ENCODE measurements around the gene LOXL1. TPM values are rescaled to one million over a fixed set of nuclear protein-coding genes. Genes with fewer than 3 reads are reported as not detected.
A peak's percentile ranks its signal among the peaks of the same experiment; 100 is the strongest.

The LOXL1 gene
- total RNA-seq, 1 donor from 2014 or later: 163 TPM

DNA sequence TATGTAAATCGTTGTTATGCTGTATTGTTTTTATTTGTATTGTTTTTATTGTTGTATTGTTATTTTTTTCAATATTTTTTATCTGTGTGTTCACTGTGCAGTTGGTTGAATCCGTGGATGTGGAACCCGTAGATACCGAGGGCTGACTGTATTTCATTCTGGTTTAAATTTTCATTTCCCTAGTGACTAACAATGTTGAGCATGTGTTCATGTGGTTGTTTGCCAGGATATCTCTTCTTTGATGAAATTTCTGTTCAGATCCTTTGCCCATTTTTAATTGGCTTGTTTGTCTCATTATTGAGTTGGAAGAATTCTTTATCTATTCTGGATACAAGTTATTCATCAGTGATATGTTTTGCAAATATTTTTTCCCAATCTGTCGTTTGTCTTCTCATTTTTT is 36.2 kb downstream of the LOXL1 start:
- no peaks in the 10 kb centered on the region for H3K9me3 Mint-ChIP-seq (ENCODE audit: unreplicated experiment)
- peaks cover 25% of the 10 kb centered on the region for H3K4me1 Mint-ChIP-seq (ENCODE audit: low read depth, unreplicated experiment)
- peak overlapping the region; percentile 30 for H3K27ac Mint-ChIP-seq (ENCODE audit: unreplicated experiment)
- peaks cover 2% of the 10 kb centered on the region for H3K27me3 Mint-ChIP-seq (ENCODE audit: unreplicated experiment)
- DNase-seq: no peak
- TF ChIP-seq, protein P1, sequence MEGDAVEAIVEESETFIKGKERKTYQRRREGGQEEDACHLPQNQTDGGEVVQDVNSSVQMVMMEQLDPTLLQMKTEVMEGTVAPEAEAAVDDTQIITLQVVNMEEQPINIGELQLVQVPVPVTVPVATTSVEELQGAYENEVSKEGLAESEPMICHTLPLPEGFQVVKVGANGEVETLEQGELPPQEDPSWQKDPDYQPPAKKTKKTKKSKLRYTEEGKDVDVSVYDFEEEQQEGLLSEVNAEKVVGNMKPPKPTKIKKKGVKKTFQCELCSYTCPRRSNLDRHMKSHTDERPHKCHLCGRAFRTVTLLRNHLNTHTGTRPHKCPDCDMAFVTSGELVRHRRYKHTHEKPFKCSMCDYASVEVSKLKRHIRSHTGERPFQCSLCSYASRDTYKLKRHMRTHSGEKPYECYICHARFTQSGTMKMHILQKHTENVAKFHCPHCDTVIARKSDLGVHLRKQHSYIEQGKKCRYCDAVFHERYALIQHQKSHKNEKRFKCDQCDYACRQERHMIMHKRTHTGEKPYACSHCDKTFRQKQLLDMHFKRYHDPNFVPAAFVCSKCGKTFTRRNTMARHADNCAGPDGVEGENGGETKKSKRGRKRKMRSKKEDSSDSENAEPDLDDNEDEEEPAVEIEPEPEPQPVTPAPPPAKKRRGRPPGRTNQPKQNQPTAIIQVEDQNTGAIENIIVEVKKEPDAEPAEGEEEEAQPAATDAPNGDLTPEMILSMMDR (IDR thresholded peaks at IDR 0.05; ENCODE audit: partially characterized antibody, unreplicated experiment): no peak
- H3K4me3 Mint-ChIP-seq (ENCODE audit: unreplicated experiment): no peak overlapping the region
- H3K36me3 Mint-ChIP-seq (ENCODE audit: unreplicated experiment): no peaks in the 10 kb centered on the region

DNA sequence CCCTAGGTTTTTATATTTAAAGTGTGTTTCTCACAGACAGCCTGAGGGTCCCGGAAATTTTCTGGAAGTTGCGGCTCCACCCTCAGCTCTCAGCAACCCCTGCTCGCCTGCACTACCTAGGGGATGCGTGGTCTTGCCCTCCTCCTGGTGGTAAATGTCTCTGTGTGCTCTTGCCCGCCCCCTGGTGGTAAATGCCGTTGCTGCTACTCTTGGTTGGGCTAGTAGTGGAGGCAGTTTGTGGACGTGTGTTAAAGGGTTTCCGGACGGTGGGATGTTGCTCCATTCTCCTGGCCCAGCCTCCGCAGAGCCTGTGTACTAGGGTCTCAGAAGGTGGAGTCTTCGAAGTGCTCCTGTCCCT is 38.5 kb downstream of the LOXL1 start:
- Mint-ChIP-seq H3K36me3 (ENCODE audit: unreplicated experiment) (no peaks in the 10 kb centered on the region), H3K27ac (ENCODE audit: unreplicated experiment) (peak overlapping the region; percentile 89), H3K9me3 (ENCODE audit: unreplicated experiment) (no peaks in the 10 kb centered on the region), H3K4me1 (ENCODE audit: low read depth, unreplicated experiment) (peaks cover 25% of the 10 kb centered on the region), H3K27me3 (ENCODE audit: unreplicated experiment) (no peaks in the 10 kb centered on the region), H3K4me3 (ENCODE audit: unreplicated experiment) (peak overlapping the region; percentile 65)
- DNase-seq: peak; percentile 91
- TF ChIP-seq, protein P1 (IDR thresholded peaks at IDR 0.05; ENCODE audit: partially characterized antibody, unreplicated experiment): peak; percentile 94

- TF ChIP-seq, protein P1 (IDR thresholded peaks at IDR 0.05; ENCODE audit: partially characterized antibody, unreplicated experiment): peak; percentile 66
- H3K27me3 Mint-ChIP-seq (ENCODE audit: unreplicated experiment): no peaks in the 10 kb centered on the region
- H3K9me3 Mint-ChIP-seq (ENCODE audit: unreplicated experiment): no peaks in the 10 kb centered on the region
- H3K27ac Mint-ChIP-seq (ENCODE audit: unreplicated experiment): peak overlapping the region; percentile 89
- H3K4me3 Mint-ChIP-seq (ENCODE audit: unreplicated experiment): peak overlapping the region; percentile 42
- peaks cover 25% of the 10 kb centered on the region for H3K4me1 Mint-ChIP-seq (ENCODE audit: low read depth, unreplicated experiment)
- DNase-seq: peak; percentile 76
- H3K36me3 Mint-ChIP-seq (ENCODE audit: unreplicated experiment): no peaks in the 10 kb centered on the region
Observed at GRCh38 chr15:73965094-73965757, 39.0 kb downstream of the LOXL1 start.

DNA sequence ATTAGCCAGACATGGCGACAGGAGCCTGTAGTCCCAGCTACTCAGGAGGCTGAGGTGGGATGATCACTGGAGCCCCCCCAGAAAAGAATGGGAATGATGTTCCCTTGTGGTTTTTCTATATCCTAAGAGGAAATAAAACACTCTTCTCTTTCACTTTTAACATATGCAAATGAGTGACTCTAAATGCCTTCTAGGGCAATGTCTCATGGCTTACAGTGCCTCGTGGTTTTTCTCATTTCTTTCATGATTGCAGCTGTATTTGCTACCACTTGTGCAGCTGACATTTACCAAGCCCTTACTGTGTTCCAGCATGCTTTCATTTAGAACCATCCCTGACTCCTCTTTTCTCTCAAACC is 39.5 kb downstream of the LOXL1 start:
- H3K4me3 Mint-ChIP-seq (ENCODE audit: unreplicated experiment): peak overlapping the region; percentile 7
- H3K36me3 Mint-ChIP-seq (ENCODE audit: unreplicated experiment): no peaks in the 10 kb centered on the region
- no peaks in the 10 kb centered on the region for H3K27me3 Mint-ChIP-seq (ENCODE audit: unreplicated experiment)
- H3K27ac Mint-ChIP-seq (ENCODE audit: unreplicated experiment): peak overlapping the region; percentile 9
- TF ChIP-seq, protein P1 (IDR thresholded peaks at IDR 0.05; ENCODE audit: partially characterized antibody, unreplicated experiment): no peak
- H3K4me1 Mint-ChIP-seq (ENCODE audit: low read depth, unreplicated experiment): peaks cover 25% of the 10 kb centered on the region
- H3K9me3 Mint-ChIP-seq (ENCODE audit: unreplicated experiment): no peaks in the 10 kb centered on the region
- DNase-seq: no peak

DNA sequence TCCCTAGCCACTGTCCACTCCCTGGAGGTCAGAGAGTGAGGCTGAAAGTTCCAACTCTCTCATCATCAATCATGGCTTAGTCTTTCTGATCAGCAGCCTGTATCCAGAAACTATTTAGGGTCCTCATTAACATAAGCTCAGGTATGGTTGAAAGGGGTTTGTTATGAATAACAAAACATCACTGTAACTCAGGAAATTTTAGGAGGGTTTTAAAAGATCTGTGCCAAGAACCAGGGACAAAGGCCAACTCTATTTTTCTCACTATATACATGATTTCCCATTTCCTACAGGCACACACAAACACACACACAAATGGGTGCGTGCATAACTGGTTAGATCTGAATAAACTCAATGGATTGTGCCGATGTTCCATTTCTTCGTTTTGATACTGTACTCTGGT is 42.2 kb downstream of the LOXL1 start:
- TF ChIP-seq, protein P1 (IDR thresholded peaks at IDR 0.05; ENCODE audit: partially characterized antibody, unreplicated experiment): no peak
- Mint-ChIP-seq H3K36me3 (ENCODE audit: unreplicated experiment) (no peaks in the 10 kb centered on the region), H3K9me3 (ENCODE audit: unreplicated experiment) (no peaks in the 10 kb centered on the region), H3K27me3 (ENCODE audit: unreplicated experiment) (no peaks in the 10 kb centered on the region), H3K27ac (ENCODE audit: unreplicated experiment) (no peak overlapping the region), H3K4me1 (ENCODE audit: low read depth, unreplicated experiment) (peaks cover 21% of the 10 kb centered on the region), H3K4me3 (ENCODE audit: unreplicated experiment) (no peak overlapping the region)
- DNase-seq: no peak
